ENCODE results near the gene DNASE1L3. TPM values are rescaled to one million over a fixed set of nuclear protein-coding genes. Genes with fewer than 3 reads are reported as not detected.

Gene DNASE1L3
- total and polyA plus RNA-seq, 9 donors, result 0.34 to 1.6 (median 0.92) TPM

DNA sequence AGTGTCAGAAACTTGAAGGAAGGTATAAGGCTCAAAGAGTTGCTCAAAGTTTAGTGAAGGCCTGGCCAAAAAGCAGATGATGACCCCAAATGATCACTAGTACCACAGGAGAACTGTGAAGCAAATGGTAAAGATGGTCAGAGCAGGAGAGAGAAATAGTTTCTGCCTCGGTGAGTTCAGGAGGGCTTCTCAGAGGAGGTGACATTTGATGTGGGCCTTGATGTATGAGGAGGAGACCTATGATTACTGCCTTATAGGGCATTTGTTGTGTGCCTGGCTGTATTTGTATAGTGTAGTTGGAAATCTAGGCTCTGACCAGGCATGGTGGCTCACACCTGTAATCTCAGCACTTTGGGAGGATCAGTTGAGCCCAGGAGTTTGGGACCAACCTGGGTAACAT lies 50.4 kb downstream of the DNASE1L3 start:
- peaks cover 43% of the 10 kb centered on the region for H3K36me3 ChIP-seq (ENCODE audit: control insufficient read depth, insufficient read depth, low read length)
- peaks cover 4% of the 10 kb centered on the region for H3K9me3 ChIP-seq (replicated peaks; ENCODE audit: control insufficient read depth, low read depth, low read length)
- no peak overlapping the region for H3K4me3 ChIP-seq (ENCODE audit: low read length)
- WGBS (ENCODE audit: insufficient coverage), result 100% methylated on average over 1 of the region's 1 CpG
- H3K4me1 ChIP-seq (ENCODE audit: control insufficient read depth, insufficient read depth, low read length), result peaks cover 30% of the 10 kb centered on the region
- no peak overlapping the region for H3K27ac ChIP-seq (ENCODE audit: low read length)
- no peak for DNase-seq
- H3K27me3 ChIP-seq (ENCODE audit: control insufficient read depth, insufficient read depth, low read length), result no peaks in the 10 kb centered on the region

DNA sequence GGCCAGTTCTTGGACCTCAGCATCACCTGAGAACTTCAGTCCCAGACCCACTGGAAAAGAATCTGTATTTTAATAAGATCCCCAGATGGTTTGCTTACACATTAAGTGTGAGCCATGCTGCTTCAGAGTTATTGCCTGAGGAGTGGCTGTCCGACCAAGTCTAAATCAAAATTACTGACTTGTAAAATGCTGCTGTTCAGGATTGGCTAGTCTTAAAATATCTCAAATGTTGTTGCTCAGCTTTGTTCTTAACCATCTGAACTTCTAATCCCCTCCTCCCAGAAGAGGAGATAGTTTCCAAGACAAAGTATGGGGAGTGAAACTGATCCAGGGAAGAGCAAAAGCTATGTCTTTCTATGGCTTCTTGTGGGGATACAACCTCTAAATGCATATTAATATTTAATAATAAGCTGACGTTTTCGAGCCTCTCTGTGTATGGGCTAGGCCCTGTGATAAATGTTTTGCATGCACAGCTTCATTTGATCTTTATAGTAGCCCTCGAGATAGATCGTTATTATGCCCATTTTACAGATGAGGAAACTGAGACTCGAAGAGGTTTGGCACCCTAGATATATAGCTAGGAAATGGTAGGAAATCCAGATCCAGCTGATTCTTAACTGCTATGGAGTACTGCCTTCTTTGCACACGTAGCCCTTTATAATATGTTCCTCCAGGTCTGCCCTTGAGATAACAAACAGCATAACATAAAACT lies 52.2 kb downstream of the DNASE1L3 start:
- H3K4me1 ChIP-seq (ENCODE audit: control insufficient read depth, insufficient read depth, low read length), result peaks cover 17% of the 10 kb centered on the region
- WGBS (ENCODE audit: insufficient coverage), result 86% methylated on average over 2 of the region's 7 CpGs
- no peak overlapping the region for H3K27ac ChIP-seq (ENCODE audit: low read length)
- peaks cover 4% of the 10 kb centered on the region for H3K9me3 ChIP-seq (replicated peaks; ENCODE audit: control insufficient read depth, low read depth, low read length)
- H3K36me3 ChIP-seq (ENCODE audit: control insufficient read depth, insufficient read depth, low read length), result peaks cover 53% of the 10 kb centered on the region
- DNase-seq, result no peak
- no peaks in the 10 kb centered on the region for H3K27me3 ChIP-seq (ENCODE audit: control insufficient read depth, insufficient read depth, low read length)
- H3K4me3 ChIP-seq (ENCODE audit: low read length), result no peak overlapping the region

DNA sequence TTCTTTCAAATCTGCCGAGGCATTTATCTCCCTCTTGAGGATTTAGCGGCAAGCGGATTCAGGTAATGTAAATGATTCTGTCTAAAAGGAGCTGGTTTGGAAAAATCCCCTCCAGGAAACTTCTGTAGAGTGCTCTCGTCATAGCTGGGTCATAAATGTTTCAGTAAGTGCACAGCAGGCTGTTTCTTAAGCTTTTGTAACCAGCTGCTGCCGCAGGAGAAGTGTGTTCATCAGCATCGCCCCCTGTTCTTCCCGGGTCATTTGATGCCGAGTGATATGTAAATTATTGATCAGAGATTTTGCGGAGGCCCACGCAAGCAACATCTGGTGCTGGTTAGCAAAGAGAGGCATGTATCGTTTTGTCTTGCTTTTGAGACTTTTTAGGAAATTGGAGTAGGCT lies 53.1 kb downstream of the DNASE1L3 start:
- WGBS (ENCODE audit: insufficient coverage), result 51% methylated on average over 8 of the region's 11 CpGs
- no peak overlapping the region for H3K27ac ChIP-seq (ENCODE audit: low read length)
- H3K36me3 ChIP-seq (ENCODE audit: control insufficient read depth, insufficient read depth, low read length), result peaks cover 62% of the 10 kb centered on the region
- H3K4me3 ChIP-seq (ENCODE audit: low read length), result no peak overlapping the region
- H3K27me3 ChIP-seq (ENCODE audit: control insufficient read depth, insufficient read depth, low read length), result no peaks in the 10 kb centered on the region
- H3K4me1 ChIP-seq (ENCODE audit: control insufficient read depth, insufficient read depth, low read length), result peaks cover 14% of the 10 kb centered on the region
- DNase-seq, result no peak
- peaks cover 4% of the 10 kb centered on the region for H3K9me3 ChIP-seq (replicated peaks; ENCODE audit: control insufficient read depth, low read depth, low read length)

DNA sequence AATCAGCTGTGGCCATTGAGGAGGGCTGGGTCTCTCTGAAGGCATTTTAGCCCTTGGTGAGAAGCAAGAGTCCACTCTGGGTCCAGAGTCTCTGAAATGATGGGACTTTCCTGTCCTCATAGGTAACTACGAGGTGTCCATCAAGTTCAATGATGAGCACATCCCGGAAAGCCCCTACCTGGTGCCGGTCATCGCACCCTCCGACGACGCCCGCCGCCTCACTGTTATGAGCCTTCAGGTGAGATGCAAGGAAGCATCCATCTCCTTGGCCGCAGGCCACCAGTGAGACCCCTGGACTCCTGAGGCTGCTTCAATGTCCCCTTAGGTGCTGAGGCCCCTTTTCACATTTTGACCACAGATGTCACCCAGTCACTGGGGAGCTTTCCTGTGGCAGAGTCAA lies 54.9 kb downstream of the DNASE1L3 start:
- no peak overlapping the region for H3K4me3 ChIP-seq (ENCODE audit: low read length)
- H3K4me1 ChIP-seq (ENCODE audit: control insufficient read depth, insufficient read depth, low read length), result peaks cover 8% of the 10 kb centered on the region
- H3K27ac ChIP-seq (ENCODE audit: low read length), result no peak overlapping the region
- H3K27me3 ChIP-seq (ENCODE audit: control insufficient read depth, insufficient read depth, low read length), result no peaks in the 10 kb centered on the region
- WGBS (ENCODE audit: insufficient coverage), result 97% methylated on average over 10 of the region's 10 CpGs
- H3K9me3 ChIP-seq (replicated peaks; ENCODE audit: control insufficient read depth, low read depth, low read length), result no peaks in the 10 kb centered on the region
- no peak for DNase-seq
- H3K36me3 ChIP-seq (ENCODE audit: control insufficient read depth, insufficient read depth, low read length), result peaks cover 59% of the 10 kb centered on the region

DNA sequence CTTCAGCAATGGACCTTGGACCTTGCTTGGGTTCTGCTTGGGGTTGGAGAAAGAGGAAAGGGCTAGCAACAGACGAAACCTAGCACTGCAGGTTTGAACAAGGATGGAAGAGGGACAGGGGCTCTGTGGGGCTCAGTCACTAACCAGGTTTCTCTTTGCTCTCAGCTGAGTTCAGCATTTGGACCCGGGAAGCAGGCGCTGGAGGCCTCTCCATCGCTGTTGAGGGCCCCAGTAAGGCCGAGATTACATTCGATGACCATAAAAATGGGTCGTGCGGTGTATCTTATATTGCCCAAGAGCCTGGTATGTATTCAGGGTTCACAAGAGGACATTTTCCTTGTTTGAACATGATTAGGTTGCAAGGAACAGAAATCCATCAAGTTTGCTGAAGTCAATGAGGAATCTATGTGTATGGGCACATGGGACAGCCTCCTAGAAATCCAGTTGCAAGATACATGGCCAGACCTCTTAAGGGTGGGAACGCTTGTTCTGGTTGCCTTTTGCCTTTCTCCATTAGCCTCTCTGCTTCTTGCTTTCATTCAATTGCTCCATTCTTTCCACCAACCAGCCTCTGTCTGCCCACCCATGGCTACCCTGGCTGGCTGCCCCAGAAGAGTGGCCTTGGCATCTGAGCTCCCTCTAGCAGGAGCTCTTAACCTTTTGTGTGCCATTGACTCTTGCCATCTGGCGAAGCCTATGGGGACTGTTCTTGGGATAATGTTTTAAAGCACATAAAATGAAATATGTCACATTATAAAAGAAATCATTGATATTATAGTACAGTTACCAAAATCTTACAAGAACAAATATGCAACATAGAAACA lies 55.9 kb downstream of the DNASE1L3 start:
- no peak for DNase-seq
- H3K27me3 ChIP-seq (ENCODE audit: control insufficient read depth, insufficient read depth, low read length), result no peaks in the 10 kb centered on the region
- H3K27ac ChIP-seq (ENCODE audit: low read length), result no peak overlapping the region
- no peaks in the 10 kb centered on the region for H3K9me3 ChIP-seq (replicated peaks; ENCODE audit: control insufficient read depth, low read depth, low read length)
- peaks cover 57% of the 10 kb centered on the region for H3K36me3 ChIP-seq (ENCODE audit: control insufficient read depth, insufficient read depth, low read length)
- H3K4me1 ChIP-seq (ENCODE audit: control insufficient read depth, insufficient read depth, low read length), result peaks cover 8% of the 10 kb centered on the region
- H3K4me3 ChIP-seq (ENCODE audit: low read length), result no peak overlapping the region
- 95% methylated on average over 9 of the region's 10 CpGs for WGBS (ENCODE audit: insufficient coverage)

DNA sequence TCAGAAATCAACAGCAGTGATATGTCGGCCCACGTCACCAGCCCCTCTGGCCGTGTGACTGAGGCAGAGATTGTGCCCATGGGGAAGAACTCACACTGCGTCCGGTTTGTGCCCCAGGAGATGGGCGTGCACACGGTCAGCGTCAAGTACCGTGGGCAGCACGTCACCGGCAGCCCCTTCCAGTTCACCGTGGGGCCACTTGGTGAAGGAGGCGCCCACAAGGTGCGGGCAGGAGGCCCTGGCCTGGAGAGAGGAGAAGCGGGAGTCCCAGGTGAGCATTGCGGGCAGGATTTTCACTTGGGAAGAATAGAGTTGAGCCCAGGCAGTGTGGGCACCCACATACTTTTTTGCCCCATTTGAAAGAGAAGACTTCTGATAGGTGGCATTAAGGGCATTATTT lies 57.4 kb downstream of the DNASE1L3 start:
- DNase-seq, result no peak
- Histone ChIP-seq H3K36me3 (ENCODE audit: control insufficient read depth, insufficient read depth, low read length) (peaks cover 63% of the 10 kb centered on the region), H3K27ac (ENCODE audit: low read length) (no peak overlapping the region), H3K4me1 (ENCODE audit: control insufficient read depth, insufficient read depth, low read length) (peaks cover 8% of the 10 kb centered on the region), H3K27me3 (ENCODE audit: control insufficient read depth, insufficient read depth, low read length) (no peaks in the 10 kb centered on the region), H3K9me3 (replicated peaks; ENCODE audit: control insufficient read depth, low read depth, low read length) (no peaks in the 10 kb centered on the region), H3K4me3 (ENCODE audit: low read length) (no peak overlapping the region)
- 92% methylated on average over 16 of the region's 16 CpGs for WGBS (ENCODE audit: insufficient coverage)

DNA sequence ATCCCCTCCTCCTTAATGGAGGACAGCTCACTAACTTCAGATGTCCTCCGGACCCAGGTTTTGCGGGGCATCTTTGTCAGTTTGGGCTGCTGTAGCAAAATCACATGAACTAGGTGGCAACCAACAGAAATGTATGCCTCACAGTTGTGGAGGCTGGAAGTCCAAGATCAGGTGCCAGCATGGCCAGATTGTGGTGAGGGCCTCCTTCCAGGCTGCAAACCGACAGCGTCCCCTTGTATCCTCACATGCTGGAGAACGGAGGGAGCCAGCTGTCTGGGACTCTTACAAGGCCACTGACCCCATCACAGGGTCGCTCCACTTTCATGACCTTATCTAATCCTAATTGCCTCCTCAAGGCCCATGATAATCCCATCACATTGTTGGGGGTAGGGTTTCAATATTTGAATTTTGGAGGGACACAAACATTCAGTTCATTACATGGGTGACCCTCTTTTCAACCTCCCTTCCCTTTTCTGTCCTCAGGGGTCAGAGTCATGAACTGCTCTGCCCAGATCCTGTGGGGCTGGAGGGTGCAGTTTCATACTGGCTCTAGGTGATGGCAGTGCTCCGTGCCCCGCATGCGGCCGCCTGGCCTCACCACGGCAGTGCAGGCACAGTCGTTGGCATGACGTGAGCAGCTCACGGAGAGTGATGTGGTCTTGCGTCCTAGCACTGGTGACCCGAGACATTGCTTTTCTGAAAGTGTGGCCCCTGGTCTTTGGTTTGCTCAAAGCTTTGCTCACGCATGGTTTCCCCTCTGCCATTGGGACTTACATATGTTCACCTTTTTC lies 58.4 kb downstream of the DNASE1L3 start:
- Histone ChIP-seq H3K36me3 (ENCODE audit: control insufficient read depth, insufficient read depth, low read length) (peaks cover 68% of the 10 kb centered on the region), H3K27ac (ENCODE audit: low read length) (no peak overlapping the region), H3K4me3 (ENCODE audit: low read length) (no peak overlapping the region), H3K9me3 (replicated peaks; ENCODE audit: control insufficient read depth, low read depth, low read length) (no peaks in the 10 kb centered on the region), H3K27me3 (ENCODE audit: control insufficient read depth, insufficient read depth, low read length) (no peaks in the 10 kb centered on the region), H3K4me1 (ENCODE audit: control insufficient read depth, insufficient read depth, low read length) (peaks cover 2% of the 10 kb centered on the region)
- 91% methylated on average over 15 of the region's 17 CpGs for WGBS (ENCODE audit: insufficient coverage)
- no peak for DNase-seq

DNA sequence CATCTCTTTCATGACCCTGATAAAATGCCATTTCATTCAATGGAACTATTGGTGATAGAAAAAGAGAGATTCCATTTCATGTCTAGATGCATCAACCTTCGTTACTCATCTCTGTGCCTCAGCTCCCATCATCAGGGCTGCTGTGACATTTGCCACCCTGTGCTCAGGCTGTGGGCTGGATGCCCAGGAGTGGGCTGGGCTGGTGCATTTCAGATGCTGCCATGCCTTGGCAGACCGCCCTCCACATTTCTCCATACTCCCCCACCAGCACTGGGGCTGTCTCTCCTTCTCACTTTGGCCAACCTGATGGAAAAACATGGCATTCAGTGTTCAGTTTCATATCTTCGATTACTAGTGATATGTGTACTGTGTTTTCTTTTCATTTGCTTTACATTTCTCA lies 59.1 kb downstream of the DNASE1L3 start:
- WGBS (ENCODE audit: insufficient coverage), result 100% methylated on average over 1 of the region's 3 CpGs
- peaks cover 69% of the 10 kb centered on the region for H3K36me3 ChIP-seq (ENCODE audit: control insufficient read depth, insufficient read depth, low read length)
- peaks cover 2% of the 10 kb centered on the region for H3K4me1 ChIP-seq (ENCODE audit: control insufficient read depth, insufficient read depth, low read length)
- no peak overlapping the region for H3K27ac ChIP-seq (ENCODE audit: low read length)
- peak; percentile 38 for DNase-seq
- H3K27me3 ChIP-seq (ENCODE audit: control insufficient read depth, insufficient read depth, low read length), result no peaks in the 10 kb centered on the region
- no peaks in the 10 kb centered on the region for H3K9me3 ChIP-seq (replicated peaks; ENCODE audit: control insufficient read depth, low read depth, low read length)
- H3K4me3 ChIP-seq (ENCODE audit: low read length), result no peak overlapping the region

DNA sequence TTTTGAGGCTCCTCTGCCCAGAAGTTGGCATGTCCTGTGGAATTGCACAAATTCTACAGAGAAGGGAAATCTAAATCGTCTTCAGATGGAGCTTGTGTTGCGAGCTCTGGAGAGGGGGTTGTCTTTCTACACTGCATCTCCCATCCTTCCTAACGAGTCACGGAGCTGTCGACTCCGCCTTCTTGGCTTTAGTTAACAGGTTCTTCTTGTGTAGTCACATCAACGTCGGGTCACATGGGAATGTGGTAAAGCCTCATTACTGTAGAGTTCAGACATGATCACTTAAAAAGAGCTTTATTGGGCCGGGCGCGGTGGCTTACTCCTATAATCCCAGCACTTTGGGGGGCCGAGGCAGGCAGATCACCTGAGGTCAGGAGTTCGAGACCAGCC lies 60.0 kb downstream of the DNASE1L3 start:
- Histone ChIP-seq H3K9me3 (replicated peaks; ENCODE audit: control insufficient read depth, low read depth, low read length) (no peaks in the 10 kb centered on the region), H3K27ac (ENCODE audit: low read length) (no peak overlapping the region), H3K27me3 (ENCODE audit: control insufficient read depth, insufficient read depth, low read length) (no peaks in the 10 kb centered on the region), H3K4me3 (ENCODE audit: low read length) (no peak overlapping the region), H3K4me1 (ENCODE audit: control insufficient read depth, insufficient read depth, low read length) (peaks cover 2% of the 10 kb centered on the region), H3K36me3 (ENCODE audit: control insufficient read depth, insufficient read depth, low read length) (peaks cover 65% of the 10 kb centered on the region)
- WGBS (ENCODE audit: insufficient coverage), result 88% methylated on average over 5 of the region's 13 CpGs
- no peak for DNase-seq

Data from muscle of leg (tissue), 11 donors.